NCI-H1048 (cell line): ENCODE data around the gene COL26A1.
"Not testable (repeated sequence)": the region's sequence is repeated elsewhere in the genome, so short reads cannot be mapped to it uniquely, and the experiment has no call there.

Experiments
- DNase-seq: peaks from one replicate; lab custom pipeline; 2025; lab: John Stamatoyannopoulos, UW

Gene COL26A1

DNA sequence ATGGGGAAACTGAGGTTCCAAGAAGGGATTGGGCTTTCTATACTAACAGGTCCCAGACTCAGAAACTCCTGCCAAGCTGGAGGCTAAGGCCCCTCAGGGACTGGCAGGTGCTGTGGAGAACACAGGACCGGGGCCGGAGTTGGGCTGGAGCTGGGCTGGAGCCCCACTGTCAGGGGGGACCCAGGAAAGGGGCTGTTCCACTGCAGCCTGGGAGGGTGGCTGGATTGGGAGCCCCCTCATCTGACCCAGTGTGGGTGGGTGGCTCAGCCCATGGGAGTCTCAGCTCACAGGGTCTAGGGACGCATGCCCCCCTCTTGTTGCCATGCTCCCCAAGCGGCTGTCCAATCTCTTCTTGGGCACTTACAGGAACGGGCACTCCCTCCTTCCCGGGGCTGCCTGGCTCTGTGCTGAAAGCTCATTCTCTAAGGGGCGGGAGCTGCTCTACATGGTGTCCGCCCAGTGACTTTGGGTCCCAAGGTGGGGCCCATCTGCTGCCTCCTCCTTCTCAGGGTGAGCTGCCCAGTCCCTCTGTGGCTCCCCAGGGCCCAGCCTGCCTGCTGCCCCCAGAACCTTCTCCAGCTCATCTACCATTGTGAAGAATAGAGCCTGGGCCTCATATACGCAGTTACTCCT is 139.9 kb downstream of the COL26A1 start:
- DNase-seq = no peak

DNA sequence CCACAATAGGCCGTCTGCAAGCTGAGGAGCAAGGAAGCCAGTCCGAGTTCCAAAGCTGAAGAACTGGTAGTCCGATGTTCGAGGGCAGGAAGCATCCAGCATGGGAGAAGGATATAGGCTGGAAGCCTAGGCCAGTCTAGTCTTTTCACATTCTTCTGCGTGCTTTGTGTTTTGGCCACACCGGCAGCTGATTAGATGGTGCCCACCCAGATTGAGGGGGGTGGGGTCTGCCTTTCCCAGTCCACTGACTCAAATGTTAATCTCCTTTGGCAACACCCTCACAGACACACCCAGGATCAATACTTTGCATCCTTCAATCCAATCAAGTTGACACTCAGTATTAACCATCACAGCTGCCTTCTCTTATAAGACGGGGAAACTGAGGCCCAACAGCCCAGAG is 142.8 kb downstream of the COL26A1 start:
- DNase-seq = not testable (repeated sequence)

DNA sequence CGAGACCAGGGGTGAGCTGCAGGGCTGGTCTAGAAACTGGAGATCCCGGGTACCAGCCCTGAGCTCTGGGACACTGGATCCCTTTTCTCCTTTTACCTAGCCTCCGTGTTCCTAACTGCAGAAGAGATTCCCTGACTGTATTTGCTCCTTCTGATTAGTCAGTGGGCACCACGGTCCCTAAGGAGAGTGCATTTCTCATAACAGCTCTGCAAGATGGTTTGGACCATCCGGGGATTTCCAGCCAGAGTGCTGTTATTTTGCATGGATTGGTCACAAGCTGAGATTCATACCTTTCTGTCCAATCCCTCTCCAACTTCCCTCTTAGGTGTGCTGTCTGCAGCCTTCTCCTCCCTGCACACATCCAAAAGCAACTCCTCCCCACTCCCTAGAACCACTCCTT is 143.9 kb downstream of the COL26A1 start:
- no peak for DNase-seq

DNA sequence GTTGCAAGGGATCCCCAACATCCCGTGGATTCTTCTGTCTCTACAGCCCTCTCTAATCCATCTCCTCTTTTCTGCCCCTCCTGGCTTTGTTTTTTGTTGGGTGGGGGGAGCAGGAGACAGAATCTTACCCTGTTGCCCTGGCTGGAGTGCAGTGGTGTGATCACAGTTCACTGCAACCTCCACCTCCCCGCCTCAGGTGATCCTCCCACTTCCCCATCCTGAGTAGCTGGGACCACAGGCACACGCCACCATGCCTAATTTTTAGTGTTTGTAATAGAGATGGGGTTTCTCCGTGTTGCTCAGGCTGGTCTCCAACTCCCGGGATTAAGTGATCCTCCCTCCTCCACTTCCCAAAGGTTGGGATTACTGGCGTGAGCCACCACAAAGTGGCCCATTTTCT is 144.7 kb downstream of the COL26A1 start:
- DNase-seq = no peak

- DNase-seq = peak; percentile 21
Observed at GRCh38 chr7:101507791-101508252, 145.1 kb downstream of the COL26A1 start.

- DNase-seq = no peak
Observed at GRCh38 chr7:101510297-101510696, 147.6 kb downstream of the COL26A1 start.

DNA sequence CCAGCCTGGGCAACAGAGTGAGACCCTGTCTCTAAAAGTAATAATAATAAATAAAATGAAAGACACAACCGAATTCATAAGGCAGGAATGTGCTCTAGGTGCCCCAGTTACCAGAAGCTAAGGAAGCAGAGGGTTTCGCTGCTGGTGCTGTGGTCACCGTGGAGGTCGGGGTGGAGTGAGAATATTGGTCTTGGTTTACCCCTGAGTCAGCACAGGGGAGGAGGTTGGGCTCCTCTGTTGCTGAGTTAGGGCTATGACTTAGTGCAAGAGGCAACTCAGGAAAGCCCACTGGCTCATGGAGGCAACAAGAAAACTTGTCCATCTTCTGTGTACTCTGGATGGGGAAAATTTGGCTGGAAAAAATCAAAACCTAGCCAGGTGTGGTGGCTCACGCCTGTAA is 149.3 kb downstream of the COL26A1 start:
- DNase-seq = no peak

GRCh38 chr7:101516851-101517250 is 154.2 kb downstream of the COL26A1 start:
- no peak for DNase-seq

DNA sequence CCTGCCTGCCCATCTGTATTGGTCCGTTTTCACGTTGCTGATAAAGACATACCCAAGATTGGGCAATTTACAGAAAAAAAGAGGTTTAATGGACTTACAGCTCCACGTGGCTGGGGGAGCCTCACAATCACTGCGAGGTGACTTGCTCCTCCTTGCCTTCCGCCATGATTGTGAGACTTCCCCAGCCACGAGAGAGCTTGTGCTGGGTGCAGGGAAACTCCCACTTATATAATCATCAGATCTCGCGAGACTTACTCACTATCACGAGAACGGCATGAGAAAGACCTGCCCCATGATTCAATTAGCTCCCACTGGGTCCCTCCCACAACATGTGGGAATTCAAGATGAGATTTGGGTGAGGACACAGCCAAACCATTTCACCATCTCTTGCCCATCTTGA is 154.6 kb downstream of the COL26A1 start:
- no peak for DNase-seq

DNA sequence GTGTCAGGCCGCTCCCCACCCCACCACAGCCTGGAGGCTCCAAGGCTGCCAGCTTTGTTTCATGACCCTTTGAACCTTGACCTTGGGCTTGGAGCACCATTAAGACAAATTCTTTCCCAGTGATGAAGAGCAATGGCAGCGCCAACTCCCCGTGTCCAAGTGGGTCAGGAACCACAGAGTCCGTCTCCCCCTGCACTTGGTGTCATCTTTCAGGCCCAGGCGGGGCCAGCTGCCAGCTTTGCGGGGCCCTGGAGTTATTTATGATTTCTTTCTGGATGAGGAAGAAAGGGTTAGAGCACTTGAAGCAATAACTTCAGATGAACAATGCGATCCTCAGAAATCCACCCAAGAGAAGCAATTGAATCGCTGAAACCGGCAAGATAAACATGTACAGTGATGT is 155.7 kb downstream of the COL26A1 start:
- no peak for DNase-seq

DNA sequence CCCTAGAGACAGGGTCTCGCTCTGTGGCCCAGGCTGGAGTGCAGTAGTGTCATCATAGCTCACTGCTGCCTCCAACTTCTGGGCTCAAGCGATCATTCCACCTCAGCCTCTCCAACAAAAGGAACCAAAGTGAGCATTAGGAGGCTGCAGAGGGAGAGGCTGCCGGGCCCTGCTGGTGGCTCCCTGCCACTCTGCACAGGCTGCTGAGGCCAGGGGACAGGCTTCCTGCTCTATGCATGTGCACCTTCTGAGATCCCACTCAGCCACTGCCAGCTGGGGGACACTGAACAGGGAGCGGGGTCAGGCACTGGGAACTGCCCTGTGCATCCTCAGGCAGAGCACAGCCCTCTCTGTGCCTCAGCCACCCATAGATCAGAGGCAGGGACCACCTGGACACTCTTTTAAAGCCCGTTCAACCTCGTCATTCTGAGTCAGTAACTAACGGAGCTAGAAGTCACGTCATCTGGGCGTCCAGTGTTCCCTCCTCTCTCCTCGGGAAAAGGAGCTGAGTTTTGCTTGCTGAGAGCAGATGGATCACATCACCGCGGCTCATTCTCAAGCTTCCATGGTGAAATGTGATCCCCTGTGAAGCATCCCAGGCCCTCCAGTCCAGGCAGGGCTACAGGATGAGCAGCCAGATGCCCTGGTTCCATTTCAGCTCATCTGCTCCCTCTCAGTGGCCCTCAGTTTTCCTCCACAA is 156.8 kb downstream of the COL26A1 start:
- no peak for DNase-seq

DNA sequence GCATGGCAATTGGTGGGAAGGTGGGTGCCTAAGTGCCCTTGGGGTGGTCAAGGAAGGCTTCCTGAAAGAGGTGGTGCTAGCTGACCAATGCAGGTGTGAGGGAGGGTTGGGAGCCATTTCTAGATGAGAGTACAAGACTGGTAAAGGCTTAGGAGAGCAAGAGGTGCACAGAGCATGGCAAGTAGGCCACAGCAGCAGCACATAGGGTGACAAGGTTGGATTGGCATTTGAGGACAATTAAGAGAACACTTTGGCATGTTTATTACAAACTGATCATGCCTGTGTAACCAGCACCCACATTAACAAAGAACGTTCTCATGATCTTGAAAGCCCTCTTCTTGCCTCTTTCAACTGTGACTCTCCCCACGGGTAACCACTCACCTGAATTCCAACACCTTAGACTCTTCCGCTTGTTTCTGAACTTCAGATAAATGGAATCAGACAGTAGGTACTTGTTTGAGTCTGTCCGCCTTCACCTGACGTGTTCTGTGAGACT is 158.8 kb downstream of the COL26A1 start:
- DNase-seq = no peak

DNA sequence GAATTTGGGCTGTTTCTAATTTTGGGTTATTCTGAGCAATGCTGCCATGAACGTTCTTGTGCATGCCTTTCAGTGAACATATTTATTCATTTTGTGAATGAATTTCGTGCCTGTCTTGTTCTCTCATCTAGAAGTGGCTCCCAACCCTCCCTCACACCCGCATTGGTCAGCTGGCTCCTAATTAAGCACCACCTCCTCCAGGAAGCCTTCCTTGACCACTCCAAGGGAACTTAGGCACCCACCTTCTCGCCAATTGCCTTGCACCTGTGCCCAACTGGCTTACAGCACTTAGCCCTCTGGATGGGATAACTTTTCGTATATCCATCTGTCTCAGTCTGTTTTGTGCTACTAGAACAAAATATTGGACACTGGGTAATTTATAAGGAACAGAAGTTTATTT is 159.3 kb downstream of the COL26A1 start:
- no peak for DNase-seq

DNA sequence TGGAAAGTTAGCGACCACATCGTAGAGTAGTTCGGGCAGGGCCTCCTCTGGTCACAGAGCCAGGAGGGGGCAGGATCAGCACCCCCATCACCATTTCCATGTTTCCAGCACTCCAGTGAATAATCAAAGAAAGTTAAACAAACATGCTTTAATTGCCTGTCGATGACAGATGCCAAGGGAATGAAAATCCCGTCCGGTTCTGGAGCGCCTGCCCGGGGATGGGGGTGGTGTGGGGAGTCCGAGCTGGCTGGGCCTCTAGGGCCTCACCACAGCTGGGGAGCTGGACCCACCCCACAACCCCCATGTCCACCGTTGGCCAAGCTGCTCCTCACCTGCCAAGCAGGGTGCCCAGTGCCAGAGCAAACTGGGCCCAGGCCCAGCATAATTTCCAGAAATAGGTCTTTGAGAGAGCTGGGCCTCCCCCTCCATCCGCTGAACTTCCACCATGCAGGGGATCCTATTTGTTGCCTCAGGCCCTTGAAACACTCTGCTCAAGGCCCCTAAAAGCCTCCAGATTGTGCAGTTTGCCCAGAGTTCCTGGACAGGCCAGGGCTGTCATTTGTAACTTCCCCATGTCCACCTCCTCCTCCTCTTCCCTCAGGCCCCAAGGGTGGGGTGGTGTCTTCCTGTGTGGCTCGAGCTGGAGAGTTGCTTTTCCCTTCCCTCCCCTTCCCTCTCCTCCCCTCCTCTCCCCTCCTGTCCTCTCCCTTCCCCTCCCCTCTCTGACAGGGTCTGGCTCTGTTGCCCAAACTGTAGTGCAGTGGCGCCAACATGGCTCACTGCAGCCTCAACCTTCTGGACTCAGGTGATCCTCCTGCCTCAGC is 165.4 kb downstream of the COL26A1 start:
- no peak for DNase-seq

- DNase-seq = no peak
Observed at GRCh38 chr7:101529560-101529959, 166.9 kb downstream of the COL26A1 start.

- DNase-seq = no peak
Observed at GRCh38 chr7:101531726-101532357, 169.2 kb downstream of the COL26A1 start.

DNA sequence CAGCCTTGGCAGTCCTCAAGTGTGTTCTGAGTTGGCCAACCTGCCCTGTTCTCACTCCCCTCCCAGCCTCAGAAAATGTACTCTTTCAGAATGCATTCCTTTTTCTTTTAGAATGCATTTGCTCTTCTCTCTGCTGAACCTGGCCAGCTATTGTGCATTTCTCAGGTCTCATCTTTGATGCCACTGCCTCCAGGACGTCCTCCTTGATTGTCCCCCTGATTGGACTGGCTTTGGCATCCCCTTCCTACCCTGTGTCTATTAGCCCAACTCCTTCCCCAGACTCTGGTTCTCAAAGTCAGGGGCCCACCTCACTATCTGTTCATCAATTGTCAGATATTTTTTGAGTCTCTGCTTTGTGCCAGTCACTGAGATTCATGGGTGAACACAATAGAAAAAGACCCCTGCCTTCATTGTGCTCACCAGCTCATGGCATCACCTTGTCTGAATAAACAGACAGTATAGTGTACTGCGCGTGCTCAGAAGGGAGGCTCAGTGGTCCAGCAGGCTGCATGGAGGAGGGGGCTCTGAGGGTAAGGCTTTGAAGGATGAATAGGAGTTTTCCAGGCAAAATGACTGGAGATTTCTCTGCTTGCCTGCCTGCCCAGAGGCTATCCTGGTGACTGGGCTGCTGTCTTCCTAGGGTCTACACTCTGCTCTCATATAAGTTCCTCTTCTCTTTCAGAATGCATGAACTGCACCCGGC is 169.9 kb downstream of the COL26A1 start:
- DNase-seq = no peak

- DNase-seq = no peak
Observed at GRCh38 chr7:101533103-101533465, 170.4 kb downstream of the COL26A1 start.

GRCh38 chr7:101534015-101534803 is 171.5 kb downstream of the COL26A1 start:
- DNase-seq = no peak

DNA sequence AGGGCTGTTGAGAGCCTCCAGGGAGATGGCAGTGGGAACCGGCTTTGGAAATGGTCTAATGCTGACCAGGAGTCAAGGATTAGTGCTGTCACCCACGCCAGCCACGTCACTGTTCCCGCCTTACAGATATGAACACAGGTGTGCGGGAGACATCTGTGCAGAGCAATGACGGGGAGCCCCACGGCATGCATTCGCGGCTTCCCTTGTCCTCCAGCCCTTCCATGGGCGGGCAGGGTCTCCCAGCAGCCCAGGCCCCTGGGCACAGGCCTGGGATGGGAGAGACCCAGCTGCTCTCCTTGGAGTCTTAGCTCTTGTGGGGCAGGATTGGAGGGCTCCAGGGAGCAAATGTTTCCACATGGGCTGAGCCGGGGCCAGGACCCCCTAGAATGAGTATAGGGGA is 172.2 kb downstream of the COL26A1 start:
- no peak for DNase-seq

GRCh38 chr7:101535351-101535751 is 172.7 kb downstream of the COL26A1 start:
- no peak for DNase-seq
